Measurements from ENCODE around the gene IRS2.

GRCh38 chr13:109802936-109803335 is 16.6 kb upstream of the IRS2 start:
- no peak for TF ChIP-seq EZH2phosphoT487 (IDR thresholded peaks at IDR 0.05; ENCODE audit: insufficient read depth, low read depth)
- TF ChIP-seq EZH2 (IDR thresholded peaks at IDR 0.05; ENCODE audit: insufficient read depth, poor library complexity, severe bottlenecking), result no peak
